Transverse colon (tissue), 4 donors: ENCODE data around the gene C1QTNF5.

Experiments used
- POLR2A ChIP-seq: fragments of 450-650 bp; IDR thresholded peaks from one replicate; pipeline ENCODE4 v1.6.1; 2016; ENCODE audit warnings: antibody characterized with exemption, mild to moderate bottlenecking, moderate library complexity
- POLR2AphosphoS5 ChIP-seq, 3 donors: sonication (generic); formaldehyde crosslinking; IDR thresholded peaks; one replicate each; pipeline ENCODE4 v1.6.1; 2016; ENCODE audit warnings: antibody characterized with exemption in 3 of 3
- TF ChIP-seq, protein P1 (sequence below), 5 experiments: fragments of 200-600 bp in 3 of 5; fragments of 450-650 bp in 2 of 5; sonication (generic) in 3 of 5; IDR thresholded peaks; 1 replicate in 2 of 5; 2 replicates in 3 of 5; pipeline ENCODE4 v1.5.1; 2016 to 2017; ENCODE audit warnings: antibody characterized with exemption in 5 of 5, inconsistent platforms in 3 of 5, mild to moderate bottlenecking in 2 of 5, moderate library complexity in 1 of 5

DNA sequence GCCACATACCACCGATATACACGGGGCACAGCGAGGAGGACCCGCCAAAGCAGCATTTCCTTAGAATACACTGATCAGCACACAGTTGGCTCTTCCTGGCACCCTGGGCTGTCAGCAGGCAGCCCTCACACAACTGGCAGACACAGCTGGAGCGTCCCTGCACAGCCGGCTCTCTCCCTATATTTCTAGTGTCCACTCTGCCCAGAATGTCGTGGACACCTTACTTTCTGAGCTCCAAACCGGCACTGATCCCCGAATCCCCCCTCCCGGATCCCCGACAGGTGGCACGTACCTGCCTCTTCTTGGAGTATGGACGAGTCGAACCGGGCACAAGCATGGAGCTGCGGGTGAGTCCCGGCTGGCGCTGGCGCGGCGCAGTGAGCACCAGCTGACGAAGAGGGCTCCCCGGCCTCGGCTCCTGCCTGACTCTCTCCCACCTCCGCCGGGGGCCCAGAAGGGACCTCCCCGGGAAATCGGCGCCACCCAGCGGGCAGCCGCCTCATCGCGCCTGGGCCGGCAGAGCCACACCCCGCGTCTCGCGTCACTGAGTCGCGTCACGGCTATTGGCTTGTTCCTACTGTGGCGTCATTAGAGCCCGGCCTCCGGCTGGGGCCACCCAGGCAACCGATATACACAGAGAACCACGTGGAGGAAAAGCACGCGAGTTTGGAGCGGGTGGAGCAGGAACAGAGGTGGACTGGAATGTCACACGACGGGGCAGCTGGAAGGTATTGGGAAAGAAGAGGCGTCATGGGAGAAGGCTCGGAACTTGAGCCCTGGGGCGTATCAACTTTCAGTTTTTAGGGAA, 40.7 kb upstream of the C1QTNF5 start, which contains the start of gene USP2:
- TF ChIP-seq, protein P1, sequence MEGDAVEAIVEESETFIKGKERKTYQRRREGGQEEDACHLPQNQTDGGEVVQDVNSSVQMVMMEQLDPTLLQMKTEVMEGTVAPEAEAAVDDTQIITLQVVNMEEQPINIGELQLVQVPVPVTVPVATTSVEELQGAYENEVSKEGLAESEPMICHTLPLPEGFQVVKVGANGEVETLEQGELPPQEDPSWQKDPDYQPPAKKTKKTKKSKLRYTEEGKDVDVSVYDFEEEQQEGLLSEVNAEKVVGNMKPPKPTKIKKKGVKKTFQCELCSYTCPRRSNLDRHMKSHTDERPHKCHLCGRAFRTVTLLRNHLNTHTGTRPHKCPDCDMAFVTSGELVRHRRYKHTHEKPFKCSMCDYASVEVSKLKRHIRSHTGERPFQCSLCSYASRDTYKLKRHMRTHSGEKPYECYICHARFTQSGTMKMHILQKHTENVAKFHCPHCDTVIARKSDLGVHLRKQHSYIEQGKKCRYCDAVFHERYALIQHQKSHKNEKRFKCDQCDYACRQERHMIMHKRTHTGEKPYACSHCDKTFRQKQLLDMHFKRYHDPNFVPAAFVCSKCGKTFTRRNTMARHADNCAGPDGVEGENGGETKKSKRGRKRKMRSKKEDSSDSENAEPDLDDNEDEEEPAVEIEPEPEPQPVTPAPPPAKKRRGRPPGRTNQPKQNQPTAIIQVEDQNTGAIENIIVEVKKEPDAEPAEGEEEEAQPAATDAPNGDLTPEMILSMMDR (IDR thresholded peaks at IDR 0.05) = peak; percentile 84 to 98 (median 90)
- peak in 2 of 3 donors; percentile 52 to 56 for TF ChIP-seq POLR2AphosphoS5 (IDR thresholded peaks at IDR 0.05)
- no peak for TF ChIP-seq POLR2A
